Pancreas (tissue), 10 donors: ENCODE data around the gene MED10. TPM values are rescaled to one million over a fixed set of nuclear protein-coding genes. Genes with fewer than 3 reads are reported as not detected.

ENCODE experiments used
- ATAC-seq, 4 donors: fragments of 200-7000 bp; cut with Tn5 transposase; one replicate each; pipeline versions ENCODE4 v1.8.0 to v1.9.1; 2020; ENCODE audit warnings: mild to moderate bottlenecking in 4 of 4, moderate library complexity in 4 of 4
- DNase-seq, 6 donors: peaks; one replicate each; pipeline ENCODE4 v3.0.0-alpha.2; 2020
- FAIRE-seq: peaks from 2 replicates; lab custom pipeline; 2012; peaks lifted over from hg19 to GRCh38; lab: Jason Lieb, UNC
- H3K27ac ChIP-seq, 4 donors: fragments of 200-600 bp; sonication (generic); 1 replicate in 3 of 4; 2 replicates in 1 of 4; pipeline versions ENCODE4 v1.5.0 to v1.8.0; 2020
- H3K27me3 ChIP-seq, 4 donors: fragments of 200-600 bp; one replicate each; pipeline ENCODE4 v1.8.0; 2021
- H3K36me3 ChIP-seq, 3 donors: fragments of 200-600 bp; sonication (generic) in 1 of 3; one replicate each; pipeline versions ENCODE4 v1.5.0 to v1.8.0; 2020 to 2021
- H3K4me1 ChIP-seq, 3 donors: fragments of 200-600 bp; one replicate each; pipeline ENCODE4 v1.8.0; 2021
- H3K4me3 ChIP-seq, 4 donors: fragments of 200-600 bp; sonication (generic) in 2 of 4; one replicate each; pipeline versions ENCODE4 v1.5.0 to v1.8.0; 2020 to 2021
- H3K9me3 ChIP-seq, 4 donors: fragments of 200-600 bp; one replicate each; pipeline ENCODE4 v1.8.0; 2021
- WGBS, 2 donors: extraction: QIAGEN DNeasy Blood & Tissue Kit; methylation state at CpG; one replicate each; pipeline ENCODE4 v1.1.7; 2013; 5-methylcytosine and 5-hydroxymethylcytosine counted together
- intact Hi-C, 3 donors: fragments of 100-400 bp; cut with DNase I; formaldehyde crosslinking; loops; one replicate each; pipeline versions ENCODE4 v1.11.1 to v1.14.2; 2022
- polyA plus RNA-seq, 2 donors: library from polyadenylated mRNA; stranded (reverse); fragments of 200-250 nt; gene quantifications; one replicate each; pipeline ENCODE4 v1.2.3, GENCODE V29; 2013
- total RNA-seq, 6 donors: library from RNA; stranded (reverse); fragmentation: NEBNext Ultra II Directional in 4 of 6; extraction: Animal tissue kit (Norgen Biotek cat#: 25700) in 4 of 6; gene quantifications; one replicate each; pipeline versions ENCODE4 v1.2.1 to v1.2.4, GENCODE V29; 2021 to 2023
- TF ChIP-seq, protein P1 (sequence below), 4 donors: fragments of 200-600 bp; sonication (generic) in 3 of 4; IDR thresholded peaks; one replicate each; pipeline versions ENCODE4 v1.5.0 to v1.8.0; 2021; ENCODE audit warnings: antibody characterized with exemption in 4 of 4
- donor health status: healthy with polysubstance abuse.
- donor health status: DM: no; HTN: no; CAD: no; lungs with moderate emphysema.
- donor health status: DM: no; HTN: no; CAD: no.
- donor health status: control.
- donor health status: control.
- donor health status: Bipolar disorder and iron deficiency.
- donor health status: DM: yes; HTN: yes; CAD: no.
- donor health status: DM: no; HTN: no; CAD: no.
- donor health status: DM: no; HTN: no; CAD: no.
- donor health status: DM: yes; HTN: yes; CAD: no.

The MED10 gene
- total and polyA plus RNA-seq, 8 donors = 10.9 to 25.1 (median 15.0) TPM

DNA sequence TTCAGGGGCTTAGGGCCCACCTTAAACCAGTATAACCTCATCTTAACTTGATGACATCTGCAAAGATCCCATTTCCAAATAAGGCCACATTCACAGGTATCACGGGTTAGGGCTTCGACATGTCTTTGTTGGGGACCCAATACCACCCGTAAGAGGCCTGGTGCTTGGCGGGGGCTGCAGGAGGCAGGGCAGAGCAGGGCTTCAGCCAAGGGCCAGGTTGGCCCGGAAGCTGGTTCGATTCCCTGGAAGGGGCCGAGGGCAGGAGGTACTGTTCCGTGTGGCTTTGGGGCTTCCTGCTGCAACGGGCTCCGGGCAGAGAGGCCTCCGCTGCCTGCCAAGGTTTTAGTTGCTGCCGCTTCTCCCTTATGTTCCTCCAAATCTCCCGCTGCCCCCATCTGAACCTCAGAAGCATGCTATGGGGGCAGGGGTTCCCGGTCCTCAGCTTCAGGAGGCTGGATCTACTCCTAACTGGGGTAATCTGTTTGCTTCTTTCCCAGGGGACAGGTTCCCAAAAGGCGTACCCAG lies 29.8 kb downstream of the MED10 start:
- FAIRE-seq (no peak), DNase-seq (no peak), ATAC-seq (no peak)
- WGBS, 2 donors = 84 to 96% methylated on average over 15 of the region's 15 CpGs
- no peaks in the 10 kb centered on the region for H3K4me1 ChIP-seq
- intact Hi-C loops = no loop called here
- no peaks in the 10 kb centered on the region for H3K36me3 ChIP-seq
- no peaks in the 10 kb centered on the region for H3K27me3 ChIP-seq
- no peak overlapping the region for H3K27ac ChIP-seq
- no peaks in the 10 kb centered on the region for H3K9me3 ChIP-seq
- H3K4me3 ChIP-seq = no peak overlapping the region
- TF ChIP-seq, protein P1, sequence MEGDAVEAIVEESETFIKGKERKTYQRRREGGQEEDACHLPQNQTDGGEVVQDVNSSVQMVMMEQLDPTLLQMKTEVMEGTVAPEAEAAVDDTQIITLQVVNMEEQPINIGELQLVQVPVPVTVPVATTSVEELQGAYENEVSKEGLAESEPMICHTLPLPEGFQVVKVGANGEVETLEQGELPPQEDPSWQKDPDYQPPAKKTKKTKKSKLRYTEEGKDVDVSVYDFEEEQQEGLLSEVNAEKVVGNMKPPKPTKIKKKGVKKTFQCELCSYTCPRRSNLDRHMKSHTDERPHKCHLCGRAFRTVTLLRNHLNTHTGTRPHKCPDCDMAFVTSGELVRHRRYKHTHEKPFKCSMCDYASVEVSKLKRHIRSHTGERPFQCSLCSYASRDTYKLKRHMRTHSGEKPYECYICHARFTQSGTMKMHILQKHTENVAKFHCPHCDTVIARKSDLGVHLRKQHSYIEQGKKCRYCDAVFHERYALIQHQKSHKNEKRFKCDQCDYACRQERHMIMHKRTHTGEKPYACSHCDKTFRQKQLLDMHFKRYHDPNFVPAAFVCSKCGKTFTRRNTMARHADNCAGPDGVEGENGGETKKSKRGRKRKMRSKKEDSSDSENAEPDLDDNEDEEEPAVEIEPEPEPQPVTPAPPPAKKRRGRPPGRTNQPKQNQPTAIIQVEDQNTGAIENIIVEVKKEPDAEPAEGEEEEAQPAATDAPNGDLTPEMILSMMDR (IDR thresholded peaks at IDR 0.05) = no peak

GRCh38 chr5:6347673-6348072 lies 30.7 kb downstream of the MED10 start:
- FAIRE-seq (no peak), ATAC-seq (no peak), DNase-seq (no peak)
- no peaks in the 10 kb centered on the region for H3K36me3 ChIP-seq
- H3K27ac ChIP-seq = no peak overlapping the region
- H3K9me3 ChIP-seq = no peaks in the 10 kb centered on the region
- H3K4me1 ChIP-seq = no peaks in the 10 kb centered on the region
- no peak overlapping the region for H3K4me3 ChIP-seq
- no peaks in the 10 kb centered on the region for H3K27me3 ChIP-seq
- intact Hi-C loops = no loop called here
- TF ChIP-seq, protein P1 (IDR thresholded peaks at IDR 0.05) = no peak
- 82 to 91% methylated on average over 19 of the region's 19 CpGs for WGBS, 2 donors

DNA sequence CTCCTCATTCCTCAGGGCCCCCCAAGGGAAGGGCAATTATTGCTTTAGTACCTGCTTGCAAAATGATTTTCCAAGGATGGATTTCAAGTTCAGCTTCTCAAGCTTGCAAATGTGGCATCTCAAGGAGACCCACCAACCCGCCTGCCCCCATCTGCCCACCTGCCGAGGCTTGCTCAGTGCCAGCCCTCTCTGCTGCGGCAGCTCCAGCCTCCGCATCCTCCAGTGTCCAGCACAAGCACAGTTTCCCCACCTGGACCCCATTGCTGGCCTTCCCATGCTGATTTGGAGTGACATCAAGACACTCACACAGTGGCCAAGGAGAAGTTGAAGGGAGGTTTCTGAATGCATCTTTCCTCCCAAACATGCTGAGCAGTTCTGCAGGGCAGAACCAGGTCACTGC lies 31.2 kb downstream of the MED10 start:
- Histone ChIP-seq H3K36me3 (no peaks in the 10 kb centered on the region), H3K4me3 (no peak overlapping the region), H3K27ac (no peak overlapping the region), H3K27me3 (no peaks in the 10 kb centered on the region), H3K4me1 (no peaks in the 10 kb centered on the region), H3K9me3 (no peaks in the 10 kb centered on the region)
- no peak for DNase-seq
- TF ChIP-seq, protein P1 (IDR thresholded peaks at IDR 0.05) = no peak
- 87 to 93% methylated on average over 4 of the region's 4 CpGs for WGBS, 2 donors
- intact Hi-C loops = no loop called here
- ATAC-seq = no peak
- no peak for FAIRE-seq

- Histone ChIP-seq H3K27me3 (no peaks in the 10 kb centered on the region), H3K27ac (no peak overlapping the region), H3K4me1 (no peaks in the 10 kb centered on the region), H3K36me3 (no peaks in the 10 kb centered on the region), H3K4me3 (no peak overlapping the region), H3K9me3 (no peaks in the 10 kb centered on the region)
- TF ChIP-seq, protein P1 (IDR thresholded peaks at IDR 0.05) = no peak
- ATAC-seq = no peak
- intact Hi-C loops = no loop called here
- 60 to 74% methylated on average over 5 of the region's 5 CpGs for WGBS, 2 donors
- DNase-seq = no peak
- FAIRE-seq = no peak
Measured at GRCh38 chr5:6344593-6344989, 33.8 kb downstream of the MED10 start.

- ATAC-seq (no peak), DNase-seq (no peak), FAIRE-seq (no peak)
- Histone ChIP-seq H3K9me3 (no peaks in the 10 kb centered on the region), H3K27me3 (no peaks in the 10 kb centered on the region), H3K4me3 (no peak overlapping the region), H3K27ac (no peak overlapping the region), H3K4me1 (no peaks in the 10 kb centered on the region), H3K36me3 (no peaks in the 10 kb centered on the region)
- TF ChIP-seq, protein P1 (IDR thresholded peaks at IDR 0.05) = no peak
- intact Hi-C loops = no loop called here
- WGBS, 2 donors = 72 to 85% methylated on average over 11 of the region's 11 CpGs
Measured at GRCh38 chr5:6343951-6344592, 34.3 kb downstream of the MED10 start.
